GM12873 (cell line): ENCODE results near the gene ATP5PO.

Experiments
- TF ChIP-seq, protein P1 (sequence below): IDR thresholded peaks from 2 replicates; pipeline ENCODE4 v1.5.1; 2012; ENCODE audit warnings: low read depth, mild to moderate bottlenecking, moderate library complexity, low read length, control low read depth; ENCODE audit not compliant: insufficient read depth; ENCODE audit errors: missing control alignments

The ATP5PO gene

DNA sequence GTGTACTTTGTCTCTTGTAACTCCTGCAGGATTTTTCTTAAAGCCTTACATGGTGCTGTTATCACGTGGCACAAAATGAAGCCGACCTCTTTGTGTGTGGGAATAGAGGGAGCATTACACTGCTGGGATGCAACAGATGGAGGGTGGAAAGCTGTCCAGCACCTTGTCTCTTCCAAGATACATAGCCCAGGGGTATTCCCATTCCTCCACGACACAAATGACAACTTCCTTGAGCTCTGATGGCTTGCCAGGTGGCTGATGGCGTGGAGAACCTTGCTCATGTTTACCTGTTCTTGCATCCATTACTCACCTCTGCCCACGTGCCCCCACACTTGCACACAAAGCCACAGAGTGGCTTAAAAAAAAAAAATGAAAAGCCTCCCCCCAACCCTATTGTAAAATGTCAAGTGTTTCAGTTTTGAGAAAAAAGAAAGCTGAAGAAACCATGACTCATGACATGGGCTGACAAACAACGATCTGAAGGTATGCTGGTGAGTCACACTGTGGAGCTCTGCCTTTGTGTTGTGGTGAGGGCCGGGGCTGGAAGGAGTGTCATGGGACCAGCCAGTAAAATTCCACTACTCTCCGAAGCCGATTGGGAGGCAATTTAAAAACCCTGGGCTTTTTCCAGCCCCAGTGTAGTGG lies 32.0 kb upstream of the ATP5PO start:
- TF ChIP-seq, protein P1, sequence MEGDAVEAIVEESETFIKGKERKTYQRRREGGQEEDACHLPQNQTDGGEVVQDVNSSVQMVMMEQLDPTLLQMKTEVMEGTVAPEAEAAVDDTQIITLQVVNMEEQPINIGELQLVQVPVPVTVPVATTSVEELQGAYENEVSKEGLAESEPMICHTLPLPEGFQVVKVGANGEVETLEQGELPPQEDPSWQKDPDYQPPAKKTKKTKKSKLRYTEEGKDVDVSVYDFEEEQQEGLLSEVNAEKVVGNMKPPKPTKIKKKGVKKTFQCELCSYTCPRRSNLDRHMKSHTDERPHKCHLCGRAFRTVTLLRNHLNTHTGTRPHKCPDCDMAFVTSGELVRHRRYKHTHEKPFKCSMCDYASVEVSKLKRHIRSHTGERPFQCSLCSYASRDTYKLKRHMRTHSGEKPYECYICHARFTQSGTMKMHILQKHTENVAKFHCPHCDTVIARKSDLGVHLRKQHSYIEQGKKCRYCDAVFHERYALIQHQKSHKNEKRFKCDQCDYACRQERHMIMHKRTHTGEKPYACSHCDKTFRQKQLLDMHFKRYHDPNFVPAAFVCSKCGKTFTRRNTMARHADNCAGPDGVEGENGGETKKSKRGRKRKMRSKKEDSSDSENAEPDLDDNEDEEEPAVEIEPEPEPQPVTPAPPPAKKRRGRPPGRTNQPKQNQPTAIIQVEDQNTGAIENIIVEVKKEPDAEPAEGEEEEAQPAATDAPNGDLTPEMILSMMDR: no peak

DNA sequence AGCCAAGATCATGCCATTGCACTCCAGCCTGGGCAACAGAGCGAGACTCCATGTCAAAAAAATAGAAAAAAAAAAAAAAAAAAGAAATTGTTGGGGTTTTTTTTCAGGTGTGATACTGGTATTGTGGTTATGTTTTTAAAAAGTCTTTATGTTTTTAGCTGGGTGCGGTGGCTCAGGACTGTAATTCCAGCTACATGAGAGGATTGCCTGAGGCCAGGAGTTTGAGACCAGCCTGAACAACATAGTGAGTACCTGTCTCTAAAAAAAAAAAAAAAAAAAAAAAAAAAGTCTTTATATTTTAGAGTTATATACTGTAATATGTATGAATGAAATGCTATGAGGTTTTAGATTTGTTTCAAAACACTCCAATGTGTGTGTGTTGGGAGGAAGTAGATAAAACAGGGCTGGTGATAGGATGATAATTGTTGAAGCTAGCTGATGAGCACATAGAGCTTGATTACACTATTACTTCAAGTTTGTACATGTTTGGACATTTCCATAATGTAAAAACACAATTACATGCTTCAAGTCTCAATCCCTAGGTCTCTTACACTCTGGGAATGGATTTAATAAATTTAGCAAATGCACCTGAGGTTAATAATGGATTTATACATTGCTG lies 30.2 kb upstream of the ATP5PO start:
- TF ChIP-seq, protein P1: no peak

DNA sequence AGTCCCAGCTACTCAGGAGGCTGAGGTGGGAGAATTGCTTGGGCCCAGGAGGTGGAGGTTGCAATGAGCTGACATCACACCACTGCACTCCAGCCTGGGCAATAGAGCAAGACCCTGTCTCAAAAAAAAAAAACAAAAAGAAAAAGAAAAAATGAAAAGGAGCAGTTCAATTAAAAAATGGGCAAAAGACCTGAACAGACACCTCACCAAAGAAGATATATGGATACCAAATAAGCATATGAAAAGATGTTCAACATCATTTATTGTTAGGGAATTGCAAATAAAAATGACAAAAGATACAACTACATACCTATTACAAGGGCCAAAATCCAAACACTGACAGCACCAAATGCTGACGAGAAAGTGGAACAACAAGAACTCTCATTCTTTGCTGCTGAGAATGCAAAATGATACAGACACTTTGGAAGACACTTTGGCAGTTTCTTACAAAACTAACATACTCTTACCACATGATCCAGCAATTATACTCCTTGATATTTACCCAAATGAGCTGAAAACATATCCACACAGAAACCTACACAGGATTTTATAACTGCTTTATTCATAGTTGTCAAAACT lies 28.7 kb upstream of the ATP5PO start:
- TF ChIP-seq, protein P1: no peak

DNA sequence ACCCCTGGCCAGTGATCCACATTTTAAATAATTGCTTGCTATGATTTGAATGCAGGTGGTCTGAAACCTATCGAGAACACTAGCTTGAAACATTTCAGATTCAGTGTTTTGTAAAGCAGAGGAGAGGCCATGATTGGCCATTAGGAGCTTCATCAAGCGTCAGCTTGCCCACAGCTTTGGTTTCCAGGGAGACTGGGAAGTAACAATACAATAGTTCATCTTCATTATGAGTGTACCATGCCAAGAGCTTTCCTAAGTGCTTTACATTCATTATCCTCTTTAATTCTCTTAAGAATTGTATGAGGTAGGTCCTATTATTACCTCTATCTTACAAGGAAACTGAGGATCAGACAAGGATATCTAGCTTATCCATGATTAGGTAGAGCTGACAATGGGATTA lies 27.7 kb upstream of the ATP5PO start:
- TF ChIP-seq, protein P1: no peak

DNA sequence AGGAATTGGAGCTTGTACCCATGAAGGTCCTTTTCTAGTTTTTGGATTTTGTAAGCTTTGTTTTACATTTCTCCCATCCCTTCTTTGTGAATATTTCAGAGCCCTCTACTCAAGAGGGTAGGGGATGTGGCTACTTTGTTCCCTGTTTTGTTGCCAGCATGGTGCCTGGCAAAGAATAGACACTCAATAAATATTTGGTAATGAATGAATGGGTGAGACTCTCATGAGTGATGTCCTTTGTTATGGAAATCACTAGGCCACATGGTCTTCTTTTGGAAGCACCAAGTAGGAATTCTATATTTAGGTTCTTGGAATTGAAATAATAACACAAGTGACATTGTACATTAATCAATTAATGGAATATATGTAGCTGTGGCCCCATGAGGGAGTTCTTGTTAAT lies 26.8 kb upstream of the ATP5PO start:
- TF ChIP-seq, protein P1: no peak

DNA sequence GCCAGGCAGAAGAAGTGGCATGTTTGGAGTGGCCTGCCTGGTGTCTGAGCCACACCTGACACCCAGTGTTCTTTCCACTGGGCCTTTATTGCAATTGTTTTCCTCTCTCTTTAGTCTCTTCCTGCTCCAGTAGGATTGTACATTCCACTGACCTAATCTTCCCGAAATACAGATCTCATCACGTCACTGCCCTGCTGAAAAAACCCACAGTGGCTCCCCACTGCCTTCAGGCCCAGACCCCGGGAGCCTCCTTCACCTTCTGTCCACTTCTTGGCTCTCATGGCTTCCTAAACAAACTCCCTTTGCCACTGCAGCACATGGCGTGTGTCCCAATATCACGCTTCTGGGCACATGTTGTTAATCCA lies 25.3 kb upstream of the ATP5PO start:
- TF ChIP-seq, protein P1: no peak

DNA sequence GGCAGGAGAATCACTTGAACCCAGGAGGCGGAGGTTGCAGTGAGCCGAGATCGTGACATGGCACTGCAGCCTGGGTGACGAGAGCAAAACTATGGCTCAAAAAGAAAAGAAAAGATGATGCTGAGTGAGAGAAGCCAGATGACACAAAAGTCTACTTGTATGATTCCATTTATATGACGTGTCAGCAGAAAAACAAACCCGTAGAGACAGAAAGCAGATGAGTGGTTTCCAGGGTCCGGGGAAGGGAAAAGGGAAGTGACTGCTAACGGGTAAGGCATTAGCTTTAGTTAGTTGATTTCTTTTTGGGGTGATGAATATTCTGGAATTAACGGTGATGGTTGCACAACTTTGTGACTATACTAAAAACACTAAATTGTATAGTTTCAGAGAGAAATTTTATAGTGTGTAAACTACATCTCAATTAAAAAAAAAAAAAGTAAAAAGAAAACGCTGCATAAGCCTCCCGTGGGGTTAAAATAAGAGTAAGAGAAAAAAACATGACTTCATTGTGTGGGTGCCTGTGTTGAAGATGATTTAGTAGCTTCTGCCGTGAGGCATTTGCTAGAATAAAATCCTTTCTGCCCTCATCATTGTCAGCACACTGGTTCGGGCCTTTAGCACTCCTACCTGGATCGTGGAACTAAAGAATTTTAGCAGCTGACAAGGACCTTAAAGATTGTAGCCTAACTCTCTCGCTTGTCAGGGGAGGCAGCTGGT lies 24.7 kb upstream of the ATP5PO start:
- TF ChIP-seq, protein P1: no peak
